GM12892 (cell line): ENCODE results near the gene COL13A1.

Experiments used
- POLR2A ChIP-seq: IDR thresholded peaks from 2 replicates; pipeline ENCODE4 v1.6.1; 2011; ENCODE audit warnings: low read depth, low read length, control low read depth
- TAF1 ChIP-seq: IDR thresholded peaks from 2 replicates; pipeline ENCODE4 v1.6.1; 2011; ENCODE audit warnings: low read depth, mild to moderate bottlenecking, control low read depth, low read length, borderline replicate concordance

- no peak for TF ChIP-seq TAF1
- TF ChIP-seq POLR2A: no peak
Observed at GRCh38 chr10:69880301-69881081, 78.8 kb downstream of the COL13A1 start.
